HG03135 (cell line): Measurements from ENCODE around the gene SHH.

Source experiments
- ATAC-seq: cut with Tn5 transposase; IDR thresholded peaks from one replicate; pipeline ENCODE4 v1.9.1; 2021; ENCODE audit warnings: mild to moderate bottlenecking, moderate library complexity; ENCODE audit not compliant: unreplicated experiment

SHH gene

DNA sequence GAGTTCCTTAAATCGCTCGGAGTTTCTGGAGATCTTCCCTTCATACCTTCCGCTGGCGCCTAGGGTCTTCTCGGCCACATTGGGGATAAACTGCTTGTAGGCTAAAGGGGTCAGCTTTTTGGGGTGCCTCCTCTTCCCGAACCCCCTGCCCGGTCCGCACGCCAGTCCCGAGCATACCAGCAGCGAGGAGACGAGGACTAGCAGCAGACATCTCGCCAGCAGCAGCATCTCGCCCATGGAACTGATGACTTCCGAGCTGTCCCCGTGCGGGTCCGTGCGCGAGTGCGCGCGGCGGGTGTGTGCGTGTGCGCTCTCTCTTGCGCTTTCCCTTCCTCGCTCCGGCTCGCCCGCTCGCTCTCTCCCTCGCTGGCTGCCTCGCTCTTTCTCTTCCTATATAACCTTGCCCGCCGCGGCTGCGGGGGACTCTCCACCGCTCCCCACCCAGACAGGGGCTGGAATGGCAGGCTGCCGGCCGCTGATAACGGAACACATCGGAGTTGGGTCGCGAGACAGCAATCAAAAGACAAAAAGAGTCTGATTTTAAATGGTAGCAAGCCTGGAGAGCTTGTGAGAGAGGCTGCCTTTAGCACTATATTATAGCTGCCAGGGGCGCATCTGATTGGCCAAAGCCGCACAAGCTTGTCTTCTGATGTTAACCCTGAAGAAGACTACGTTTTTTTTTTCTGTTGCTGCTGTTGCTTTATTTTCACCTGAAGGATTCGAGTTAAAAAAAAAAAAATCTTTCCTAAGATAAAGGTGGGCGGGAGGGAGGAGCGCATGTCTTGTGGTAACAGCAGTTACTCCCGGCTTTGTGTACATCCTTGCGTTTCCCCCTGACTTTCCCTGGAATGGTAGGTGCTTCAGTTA, at the start of gene SHH:
Gene SHH (minus strand): TSS at position 569 of the 867 bp plus-strand sequence. CDS start 341 bp downstream, at position 228.
- ATAC-seq = no peak

GRCh38 chr7:155861480-155861868, 49.2 kb upstream of the SHH start:
- no peak for ATAC-seq

GRCh38 chr7:155860840-155861479, 48.7 kb upstream of the SHH start:
- no peak for ATAC-seq

DNA sequence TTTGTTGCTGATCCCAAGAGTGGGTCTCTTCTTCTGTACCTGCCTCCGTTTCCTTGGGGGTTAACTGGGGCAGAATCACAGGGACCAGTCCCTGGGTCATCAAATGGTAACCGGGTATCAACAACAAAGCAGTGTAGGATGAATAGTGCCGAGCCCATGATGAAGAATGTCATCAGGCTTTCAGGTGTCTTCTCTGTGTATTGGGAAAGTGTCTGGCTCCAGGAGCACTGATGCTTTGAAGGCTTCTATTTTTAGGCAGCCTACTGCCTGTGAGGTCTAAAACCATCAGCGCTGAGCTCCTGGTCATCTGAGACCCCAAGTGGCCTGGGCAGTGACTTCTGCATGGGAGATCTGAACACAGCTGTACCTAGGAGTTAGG, 48.2 kb upstream of the SHH start:
- ATAC-seq = no peak

GRCh38 chr7:155858521-155859061, 46.3 kb upstream of the SHH start:
- ATAC-seq = no peak

- ATAC-seq = no peak
Measured at GRCh38 chr7:155857141-155857540, 44.9 kb upstream of the SHH start.

GRCh38 chr7:155856656-155857055, 44.4 kb upstream of the SHH start:
- ATAC-seq = no peak

GRCh38 chr7:155852426-155853301, 40.4 kb upstream of the SHH start:
- no peak for ATAC-seq

DNA sequence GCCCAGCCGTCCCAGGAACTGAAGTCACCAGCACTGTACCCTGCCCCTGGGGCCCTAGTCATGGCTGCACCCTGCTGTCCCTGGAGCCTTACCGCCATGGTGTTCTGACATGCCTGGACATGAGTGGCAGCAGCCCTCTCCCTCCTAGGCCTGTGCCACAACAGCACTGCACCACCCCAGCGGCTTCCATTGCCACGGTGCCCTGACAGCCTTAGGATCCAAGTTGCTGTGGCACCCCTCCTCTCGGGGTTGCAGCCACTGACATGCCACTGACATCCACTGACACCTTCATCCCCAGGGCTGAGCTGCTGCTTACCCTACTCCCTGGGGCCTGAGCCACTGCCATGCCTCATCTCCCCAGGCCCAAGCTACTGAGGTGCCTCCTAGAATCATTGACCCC, 39.6 kb upstream of the SHH start:
- ATAC-seq = no peak

DNA sequence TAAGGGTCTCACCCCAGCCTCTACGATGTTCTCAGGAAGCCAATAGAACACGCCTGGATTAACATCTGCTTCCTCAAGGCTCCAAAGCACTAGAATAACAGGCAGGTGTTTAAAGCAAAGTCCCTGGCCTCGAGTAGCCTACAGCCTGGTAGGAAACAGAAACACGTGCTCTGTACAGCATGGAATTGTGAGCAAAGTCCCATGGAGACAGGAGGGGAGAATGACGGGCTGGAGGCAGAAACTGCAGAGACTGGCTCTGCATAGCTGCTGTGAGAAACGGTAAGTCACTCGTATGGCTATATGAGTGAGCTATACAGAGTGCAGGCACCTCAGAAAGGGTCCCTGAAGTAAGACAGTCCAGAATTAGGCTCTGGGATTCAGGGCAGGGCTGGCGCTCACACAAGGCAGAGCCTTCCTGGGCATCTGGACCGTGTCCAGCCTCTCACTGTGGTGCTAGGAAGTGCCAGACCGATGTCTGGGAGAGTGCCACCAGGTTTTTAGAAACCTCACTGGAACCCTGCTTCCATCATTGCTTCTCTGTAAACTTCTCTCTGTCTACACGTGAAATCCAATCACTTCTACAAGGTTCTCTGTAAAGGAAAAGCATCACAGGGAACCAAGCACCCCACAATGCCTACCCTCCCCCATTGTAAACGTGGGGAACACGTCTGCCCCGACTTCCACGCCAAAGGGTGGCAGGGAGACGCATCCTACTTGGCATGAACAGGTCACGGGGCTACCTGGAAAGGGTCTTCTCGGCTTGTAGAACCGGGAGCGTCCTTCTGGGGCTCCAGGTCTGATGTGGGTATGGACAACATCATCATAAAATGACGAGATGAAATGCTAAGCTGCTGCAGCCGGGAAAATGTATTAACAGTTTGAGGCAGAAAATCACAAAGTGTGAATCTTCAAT, 38.8 kb upstream of the SHH start:
- no peak for ATAC-seq

DNA sequence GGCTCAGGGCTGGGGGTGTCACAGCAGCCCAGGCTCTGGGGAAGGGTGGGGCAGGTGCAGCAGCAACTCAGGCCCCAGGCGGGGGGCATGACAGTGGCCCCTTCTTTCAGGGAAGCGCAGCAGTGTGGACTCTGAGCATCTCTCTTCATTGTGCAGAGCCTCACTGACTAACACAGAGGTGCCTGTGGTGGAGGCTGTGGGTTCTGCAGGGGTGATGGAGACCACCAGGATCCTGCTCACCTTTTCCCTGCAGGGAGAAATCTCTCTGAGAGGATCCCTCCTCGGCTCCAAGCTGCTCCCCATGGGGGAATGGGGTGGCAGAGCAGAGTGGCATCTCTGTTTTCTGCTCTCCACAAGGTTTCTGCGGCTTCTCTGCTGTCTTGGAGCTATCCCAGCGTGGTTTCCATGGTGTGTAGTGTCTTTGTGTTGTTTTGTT, 37.8 kb upstream of the SHH start:
- ATAC-seq = no peak

- ATAC-seq = no peak
Measured at GRCh38 chr7:155848691-155849669, 36.7 kb upstream of the SHH start.

DNA sequence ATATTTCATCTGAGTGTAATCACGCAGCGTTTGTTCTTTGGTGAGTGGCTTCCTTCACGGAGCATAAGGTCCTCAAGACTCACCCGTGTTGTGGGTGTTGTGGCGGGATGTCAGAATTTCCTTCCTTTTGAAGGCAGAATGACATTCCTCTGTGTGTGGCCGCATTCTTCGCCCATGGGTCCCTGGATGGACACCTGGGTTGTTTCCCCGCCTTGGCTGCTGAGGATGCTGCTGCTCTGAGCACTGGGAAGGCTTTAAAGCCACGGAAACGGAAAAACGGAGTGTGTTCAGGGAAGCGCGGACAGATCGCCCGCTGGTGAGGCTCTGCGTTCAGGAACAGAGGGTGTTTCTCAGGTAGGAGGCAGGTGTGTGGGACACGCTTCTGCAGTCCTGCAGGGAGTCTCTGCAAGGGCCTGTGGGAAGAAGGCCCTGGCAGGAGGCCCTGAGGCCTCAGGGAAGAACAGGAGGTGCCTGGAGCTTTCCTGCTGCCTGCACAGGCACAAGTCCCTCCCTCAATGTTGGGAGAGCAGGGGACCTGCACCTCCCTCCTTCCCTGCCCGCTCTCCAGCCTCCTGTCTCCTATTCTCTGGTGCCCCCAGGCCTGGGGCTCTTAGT, 35.7 kb upstream of the SHH start:
- ATAC-seq = no peak

DNA sequence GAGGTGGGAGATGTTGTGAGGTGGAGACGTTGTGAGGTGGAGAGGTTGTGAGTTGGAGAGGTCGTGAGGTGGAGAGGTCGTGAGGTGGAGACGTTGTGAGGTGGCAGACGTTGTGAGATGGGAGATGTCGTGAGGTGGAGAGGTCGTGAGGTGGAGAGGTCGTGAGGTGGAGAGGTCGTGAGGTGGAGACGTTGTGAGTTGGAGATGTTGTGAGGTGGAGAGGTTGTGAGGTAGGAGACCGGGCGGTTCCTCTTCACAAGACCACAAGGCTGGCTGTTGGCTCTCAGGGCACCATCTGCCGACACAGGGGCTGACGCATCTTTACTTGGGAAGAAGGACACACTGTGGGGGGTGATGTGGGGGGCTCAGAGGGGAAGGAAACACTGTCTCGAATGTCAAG, 34.7 kb upstream of the SHH start:
- no peak for ATAC-seq

GRCh38 chr7:155846156-155846555, 33.9 kb upstream of the SHH start:
- no peak for ATAC-seq

GRCh38 chr7:155845226-155845625, 33.0 kb upstream of the SHH start:
- ATAC-seq = no peak

DNA sequence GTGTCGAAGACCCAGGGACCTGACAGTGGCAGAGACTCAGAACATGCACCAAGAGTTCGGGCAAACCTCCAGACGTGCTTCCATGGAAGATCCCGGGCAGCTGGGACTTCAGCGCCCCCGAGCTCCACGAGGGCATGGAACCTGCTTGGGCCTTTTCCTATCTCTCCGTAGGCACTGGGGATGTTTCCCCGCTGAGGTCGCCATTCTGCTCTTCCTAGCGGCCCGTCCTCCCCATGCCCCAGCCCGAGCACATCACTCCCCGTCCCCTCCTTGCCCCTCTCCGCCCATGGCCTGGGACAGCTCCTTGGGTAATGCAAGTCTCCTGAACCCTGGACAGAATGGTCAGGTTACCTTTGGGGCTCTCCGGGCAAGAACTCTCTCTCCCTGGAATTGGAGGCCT, 32.3 kb upstream of the SHH start:
- ATAC-seq = no peak

GRCh38 chr7:155844019-155844453, 31.8 kb upstream of the SHH start:
- no peak for ATAC-seq
